ENCODE data around the gene C9orf78. TPM values are rescaled to one million over a fixed set of nuclear protein-coding genes. Genes with fewer than 3 reads are reported as not detected.

C9orf78 gene
- total and polyA plus RNA-seq, 2 of the 8 experiments (the other 6 are each of a cell fraction or from before 2014, with no cell fraction given) = 17.4 to 40.6 TPM

DNA sequence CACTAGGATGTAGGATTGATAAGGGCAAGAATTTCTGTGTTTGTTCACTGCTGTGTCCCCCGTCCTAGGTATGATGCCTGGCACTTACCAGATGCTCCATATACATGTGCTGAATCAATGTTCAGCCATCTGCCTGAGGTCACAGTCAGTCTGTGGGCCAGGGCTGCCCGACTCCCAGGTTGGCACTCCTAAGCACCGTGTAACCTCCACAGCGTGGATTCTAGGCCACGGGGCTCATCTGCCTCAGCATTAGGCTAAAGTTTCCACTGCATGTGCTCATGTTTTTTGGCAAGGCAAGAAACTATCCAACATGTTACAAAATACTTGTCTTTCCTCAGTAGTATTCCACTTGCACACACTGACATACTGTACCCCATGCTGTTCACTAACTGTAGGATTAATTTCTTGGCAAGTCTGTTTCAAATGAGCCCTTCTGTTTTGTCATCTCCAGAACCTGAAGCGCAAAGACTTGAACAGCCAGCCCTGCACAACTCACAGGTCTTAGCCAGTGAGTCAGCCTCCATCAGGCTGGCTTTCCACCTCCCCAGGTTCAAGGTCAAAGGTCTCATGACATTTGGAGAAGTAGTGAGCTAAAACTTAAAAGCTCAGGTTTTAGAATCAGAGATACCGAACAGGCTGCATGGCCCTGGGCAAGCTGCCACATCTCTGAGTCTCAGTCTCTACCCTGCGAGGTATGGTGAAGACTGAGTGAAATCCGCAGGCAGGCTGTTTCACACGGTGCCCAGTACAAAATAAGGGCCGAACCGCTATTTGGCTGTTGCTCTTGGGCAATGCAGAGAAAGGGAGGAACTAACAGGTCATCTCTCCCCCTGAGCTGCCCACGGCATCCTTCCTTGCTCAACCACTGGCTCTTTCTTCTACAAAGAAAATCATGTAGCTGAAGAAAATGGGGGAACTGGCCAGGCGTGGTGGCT is 18.3 kb downstream of the C9orf78 start:
- Histone ChIP-seq H3K4ac (replicated peaks; ENCODE audit: insufficient read length, low read depth, low read length) (no peak overlapping the region), H3K4me3 (ENCODE audit: extremely low read depth in 1 of 4, insufficient read depth in 2 of 4, low read depth in 3 of 4, low read length in 4 of 4) (no peak overlapping the region), H2BK12ac (ENCODE audit: low read depth, low read length) (no peak overlapping the region), H4K91ac (replicated peaks; ENCODE audit: insufficient read length, low read length) (no peak overlapping the region), H3K23ac (ENCODE audit: insufficient read length) (no peak overlapping the region), H2BK120ac (replicated peaks; ENCODE audit: low read depth, low read length) (no peak overlapping the region), H3K79me2 (ENCODE audit: control insufficient read depth in 1 of 2, insufficient read depth in 2 of 2, low read length in 2 of 2) (no peaks in the 10 kb centered on the region), H3K27ac (ENCODE audit: low read depth, low read length) (no peak overlapping the region), H2AFZ (ENCODE audit: low read length) (no peak overlapping the region), H3K36me3 (ENCODE audit: control insufficient read depth in 2 of 4, insufficient read depth in 4 of 4, low read length in 3 of 4) (peaks cover 14 to 52% (median 37%) of the 10 kb centered on the region in 4 experiments), H2BK20ac (ENCODE audit: low read length) (no peak overlapping the region), H3K23me2 (ENCODE audit: low read depth, low read length) (no peaks in the 10 kb centered on the region), H3K4me1 (replicated peaks in 1 of 4; ENCODE audit: control insufficient read depth in 3 of 4, insufficient read depth in 4 of 4, low read length in 3 of 4) (no peaks in the 10 kb centered on the region), H3K9ac (replicated peaks in 1 of 4; ENCODE audit: extremely low read depth in 1 of 4, low read depth in 3 of 4, low read length in 3 of 4) (no peak overlapping the region), H3K56ac (replicated peaks; ENCODE audit: insufficient read length, low read depth, low read length) (no peak overlapping the region), H2BK5ac (ENCODE audit: low read depth, low read length) (no peak overlapping the region), H3K4me2 (ENCODE audit: insufficient read depth in 1 of 2, low read depth in 2 of 2, low read length in 2 of 2) (no peak overlapping the region), H2BK15ac (ENCODE audit: low read length) (no peak overlapping the region), H4K8ac (ENCODE audit: extremely low read depth, insufficient read depth, low read length) (no peak overlapping the region), H3K27me3 (replicated peaks in 1 of 4; ENCODE audit: control insufficient read depth in 3 of 4, extremely low read depth in 1 of 4, insufficient read depth in 3 of 4, low read length in 3 of 4) (no peaks in the 10 kb centered on the region), H3K14ac (ENCODE audit: insufficient read length) (no peak overlapping the region), H4K5ac (ENCODE audit: insufficient read length, low read depth, low read length) (no peak overlapping the region), H3K9me3 (ENCODE audit: insufficient read depth in 2 of 2, low read depth in 1 of 2, low read length in 1 of 2) (no peaks in the 10 kb centered on the region), H3K79me1 (ENCODE audit: low read depth, low read length) (no peaks in the 10 kb centered on the region; the same call in 1 of the 2 replicates), H3K18ac (ENCODE audit: extremely low read depth, low read length) (no peak overlapping the region), H4K20me1 (replicated peaks in 1 of 2; ENCODE audit: control insufficient read depth in 1 of 2, insufficient read depth in 2 of 2, low read length in 2 of 2) (peaks cover 3 to 15% of the 10 kb centered on the region in 2 experiments), H2AK5ac (ENCODE audit: low read depth, low read length) (no peak overlapping the region)
- no peak for DNase-seq (ENCODE audit: low read depth in 1 of 2, low spot score in 2 of 2)
- ChIA-PET POLR2A (ENCODE audit: partially characterized antibody) (interaction anchor here (1.4 kb wide), 1 partner anchor 8 kb away, joined by 3 read pairs; no protein-coding TSS in a partner anchor), CTCF (ENCODE audit: partially characterized antibody) (interaction anchor here (0.9 to 1.1 kb wide), 2 partner anchors 29 to 173 kb away, joined by 4 to 5 read pairs; no protein-coding TSS in a partner anchor)
- WGBS, 2 experiments (ENCODE audit: extremely low coverage in 1 of 2, insufficient coverage in 1 of 2, insufficient read length in 1 of 2, insufficient replicate concordance in 2 of 2, low coverage in 1 of 2, low lambda C conversion rate in 2 of 2, missing lambda C conversion rate in 1 of 2) = 91% methylated on average over 14 of the region's 14 CpGs; no CpG with 5 or more reads in 1 of the 2 experiments
- TF ChIP-seq RNF2 (IDR thresholded peaks at IDR 0.05; ENCODE audit: borderline replicate concordance, low read depth, low read length, missing control alignments, poor library complexity, severe bottlenecking) (no peak), SIRT6 (IDR thresholded peaks at IDR 0.05; ENCODE audit: low read length) (no peak), SP4 (IDR thresholded peaks at IDR 0.05; ENCODE audit: low read length) (no peak), CBX5 (IDR thresholded peaks at IDR 0.05; ENCODE audit: low read depth, low read length) (no peak)
- FAIRE-seq = no peak
